ENCODE measurements around the gene NTRK1.

NTRK1 gene

DNA sequence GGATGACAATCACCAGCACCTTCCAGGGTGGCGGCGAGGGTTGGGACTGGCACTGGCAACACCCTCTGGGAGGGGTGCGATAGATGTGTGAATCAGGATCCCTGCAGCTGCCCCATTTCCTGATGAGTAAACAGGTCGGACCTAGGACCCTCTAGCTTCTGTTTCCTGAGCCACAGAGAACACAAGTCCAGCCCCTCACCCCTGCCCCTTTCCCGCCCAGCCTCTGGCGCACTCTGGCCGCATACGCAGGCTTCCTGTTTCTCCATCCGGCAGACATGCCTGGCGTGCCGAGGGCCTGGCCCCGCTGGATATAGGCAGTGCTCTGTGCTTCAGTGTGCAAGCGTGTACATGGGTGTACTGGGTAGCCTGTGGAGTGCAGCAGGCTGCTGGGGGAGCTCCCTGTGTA, 37.5 kb downstream of the NTRK1 start:
- no peak for DNase-seq (ENCODE audit: low read depth)

DNA sequence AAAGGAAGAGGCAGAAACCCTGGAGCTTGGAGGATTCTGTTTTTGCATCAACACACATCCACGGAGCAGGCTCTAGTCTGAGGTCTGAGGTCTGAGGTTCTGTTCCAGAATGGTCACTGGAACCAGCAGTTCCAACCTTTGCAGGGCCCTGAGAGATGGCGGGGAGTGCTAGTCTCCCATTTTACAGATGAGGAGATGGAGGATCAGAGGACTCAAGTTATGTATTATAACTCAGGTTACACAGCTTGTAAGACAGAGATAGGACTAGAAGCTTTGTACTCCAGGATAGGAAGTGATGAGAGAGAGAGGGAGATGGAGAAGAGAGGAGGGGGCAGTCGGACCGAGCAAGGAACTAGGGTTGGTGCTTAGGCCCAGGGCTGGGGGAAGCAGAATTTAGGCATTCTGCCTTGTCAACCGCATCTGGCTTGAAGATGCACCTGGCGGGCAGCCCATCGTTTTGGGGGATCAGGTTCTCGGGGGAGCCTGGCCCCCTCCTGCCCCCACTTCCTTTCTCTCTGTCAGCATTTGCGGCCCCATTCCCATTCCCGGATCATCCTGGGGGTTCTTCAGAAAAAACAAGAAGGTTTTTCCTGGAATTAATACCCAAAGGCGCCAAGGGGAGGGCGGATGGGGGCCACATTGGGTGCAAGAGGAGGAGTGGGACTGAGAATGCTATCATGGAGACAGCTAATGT, 38.5 kb downstream of the NTRK1 start:
- no peak for DNase-seq (ENCODE audit: low read depth)

DNA sequence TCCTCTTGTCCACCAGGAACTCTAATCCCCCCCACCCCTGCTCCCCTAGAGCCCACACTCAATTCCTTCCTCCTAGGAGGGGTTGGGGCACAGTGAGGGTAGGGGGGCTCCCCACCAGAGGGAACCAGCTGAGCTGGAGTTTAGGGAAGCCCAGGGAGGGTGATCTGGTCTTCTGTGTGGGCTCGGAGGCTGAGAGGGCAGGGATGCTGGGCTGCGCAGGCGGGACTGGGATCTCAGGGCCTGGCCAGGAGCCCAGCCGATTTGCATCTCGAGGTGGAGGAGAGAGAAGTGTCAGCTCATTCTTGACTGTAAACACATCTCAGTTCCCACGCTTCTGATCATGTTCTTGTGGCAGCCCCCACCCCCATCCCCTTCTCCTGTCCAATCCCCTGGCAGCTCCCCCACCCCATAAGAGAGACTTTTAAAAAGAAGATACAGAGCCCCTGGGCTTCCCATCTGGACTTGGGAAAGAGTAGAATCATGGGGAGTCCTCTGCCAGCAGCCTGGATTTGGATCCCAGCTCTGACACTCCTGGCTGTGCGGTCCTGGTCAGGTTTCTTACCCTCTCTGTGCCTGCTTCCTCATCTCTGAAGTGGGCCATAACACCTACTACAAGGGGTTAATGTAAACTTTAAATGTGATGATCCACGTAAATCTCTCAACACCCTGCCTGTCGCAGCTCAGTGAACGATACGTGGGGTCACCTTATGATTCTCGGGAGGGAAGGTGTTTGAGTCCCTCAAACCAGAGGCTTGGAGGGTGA, 39.5 kb downstream of the NTRK1 start:
- DNase-seq (ENCODE audit: low read depth), result no peak

DNA sequence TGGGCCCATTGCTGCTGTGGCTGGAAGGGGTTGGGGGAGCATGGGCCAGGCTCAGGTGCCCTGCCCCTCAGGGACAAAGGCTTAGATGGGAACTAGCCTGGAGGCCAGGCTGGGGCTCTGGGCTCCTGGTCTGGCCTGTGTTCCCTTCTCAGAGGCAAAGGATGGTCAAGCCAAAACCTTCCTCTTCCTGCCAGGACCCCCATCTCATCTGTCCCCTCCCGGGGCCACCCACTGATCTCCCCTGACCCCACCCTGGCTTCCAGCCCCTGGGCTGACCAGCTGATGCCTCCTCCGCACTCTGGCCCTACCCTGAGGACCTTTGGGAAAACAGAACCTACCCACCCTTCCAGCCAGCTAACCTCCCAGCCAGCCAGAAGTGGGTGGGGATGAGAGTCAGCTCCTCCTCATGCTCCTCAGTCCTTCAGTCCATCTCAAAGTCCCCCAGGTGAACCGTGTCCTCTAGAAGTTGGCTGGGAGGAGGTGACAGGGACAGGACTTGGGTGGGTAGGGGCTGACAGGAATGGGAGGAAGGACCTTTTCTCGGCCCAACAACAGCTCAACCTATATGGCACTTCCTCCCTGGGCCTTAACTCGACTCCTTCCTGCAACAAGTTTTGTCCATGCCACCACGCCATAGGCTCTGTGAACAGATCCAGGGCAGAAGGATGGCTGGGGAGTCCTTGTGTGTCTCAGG, 40.4 kb downstream of the NTRK1 start:
- no peak for DNase-seq (ENCODE audit: low read depth)

DNA sequence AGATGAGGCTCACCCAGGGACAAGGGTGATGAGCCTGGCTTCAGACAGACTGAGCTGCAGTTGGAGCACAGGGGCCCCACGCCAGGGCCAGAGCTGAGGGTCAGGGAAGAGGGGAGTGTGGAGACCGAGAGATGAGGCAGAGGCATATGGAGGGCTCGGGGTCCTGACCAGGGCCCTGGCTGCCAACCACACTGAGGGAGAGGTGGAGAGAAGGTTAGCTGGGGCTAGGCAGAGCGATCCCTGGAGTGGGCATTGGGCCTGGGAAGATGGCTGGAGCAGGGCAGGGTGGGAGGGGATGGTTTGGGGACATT, 40.9 kb downstream of the NTRK1 start:
- no peak for DNase-seq (ENCODE audit: low read depth)

DNA sequence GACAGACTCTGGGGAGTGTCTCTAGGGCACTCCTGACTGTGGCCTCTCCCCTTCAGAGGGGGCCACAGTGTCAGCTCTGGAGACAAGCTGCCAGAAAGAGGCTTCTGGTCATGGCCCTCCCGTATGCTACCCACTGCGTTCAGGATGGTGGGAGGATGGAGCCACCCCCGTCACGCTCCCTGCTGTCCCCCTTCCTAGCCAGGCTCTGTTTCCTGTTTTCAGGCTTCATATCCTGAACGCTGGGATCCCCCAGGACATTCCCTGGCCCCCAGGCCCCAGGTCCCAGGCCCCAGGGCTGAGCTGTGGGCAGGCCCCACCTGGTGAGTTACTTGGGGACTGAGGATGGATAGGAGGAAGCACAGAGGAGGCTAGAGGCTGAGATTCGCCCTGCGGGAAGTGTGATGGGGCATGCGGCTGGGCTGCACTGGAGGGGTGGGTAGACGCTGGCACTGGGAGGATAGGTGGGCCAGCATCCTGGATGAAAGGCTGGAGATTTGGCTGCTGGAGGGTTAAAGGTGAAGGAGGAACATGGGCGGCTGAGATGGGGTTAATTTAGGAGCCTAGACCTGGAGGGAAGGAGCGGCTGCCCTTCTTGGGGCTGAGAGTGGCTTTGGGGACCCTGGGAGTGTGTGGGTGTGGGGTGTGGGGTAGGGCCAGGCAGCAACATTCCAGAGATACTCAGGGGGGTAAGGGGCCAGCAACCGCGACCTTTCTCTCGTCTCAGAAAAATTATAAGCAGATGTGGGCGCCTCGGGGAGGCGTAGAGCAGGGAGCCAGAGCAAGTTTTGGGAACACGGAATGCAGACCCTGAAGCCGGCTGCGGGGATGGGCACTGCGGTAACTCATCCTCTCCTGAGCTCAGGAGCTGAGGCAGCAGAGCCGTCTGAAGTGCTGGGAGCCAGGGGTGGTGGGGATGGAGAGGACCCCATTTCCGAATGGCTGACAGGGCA, 41.6 kb downstream of the NTRK1 start:
- no peak for DNase-seq (ENCODE audit: low read depth)

DNA sequence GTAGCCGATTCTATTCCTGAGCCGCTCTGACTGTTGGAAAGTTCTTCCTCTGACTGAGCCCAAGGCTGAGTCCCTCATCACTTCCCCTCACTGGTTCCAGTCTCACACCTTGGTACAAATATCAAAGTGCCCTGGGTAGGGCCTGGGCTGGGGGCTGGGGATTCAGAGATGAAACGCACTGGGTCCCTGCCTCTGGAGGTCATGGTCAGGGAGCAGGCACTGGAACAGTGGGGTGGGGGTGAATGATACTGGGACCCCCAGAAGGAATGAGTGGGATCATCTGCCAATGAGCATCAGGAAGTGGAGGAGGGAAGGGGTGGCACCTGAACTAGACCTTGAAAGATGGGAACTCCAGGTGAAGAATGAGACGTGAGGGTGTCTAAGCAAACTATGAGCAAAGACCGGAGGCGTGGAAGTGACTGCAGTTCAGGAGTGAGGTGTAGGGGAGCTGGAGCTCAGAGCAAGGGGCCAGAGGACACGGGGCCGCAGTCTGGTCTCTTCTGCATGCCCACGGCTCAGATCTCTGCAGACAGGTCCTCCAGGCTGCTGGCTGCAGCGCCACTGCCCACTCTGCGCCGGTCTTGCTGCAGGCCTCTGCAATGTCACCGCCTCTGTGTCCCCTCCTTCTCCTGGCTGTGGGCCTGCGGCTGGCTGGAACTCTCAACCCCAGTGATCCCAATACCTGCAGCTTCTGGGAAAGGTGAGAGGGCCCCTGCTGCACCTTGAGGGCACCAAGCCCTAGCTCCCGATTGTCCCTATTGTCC, 42.8 kb downstream of the NTRK1 start:
- no peak for DNase-seq (ENCODE audit: low read depth)

DNA sequence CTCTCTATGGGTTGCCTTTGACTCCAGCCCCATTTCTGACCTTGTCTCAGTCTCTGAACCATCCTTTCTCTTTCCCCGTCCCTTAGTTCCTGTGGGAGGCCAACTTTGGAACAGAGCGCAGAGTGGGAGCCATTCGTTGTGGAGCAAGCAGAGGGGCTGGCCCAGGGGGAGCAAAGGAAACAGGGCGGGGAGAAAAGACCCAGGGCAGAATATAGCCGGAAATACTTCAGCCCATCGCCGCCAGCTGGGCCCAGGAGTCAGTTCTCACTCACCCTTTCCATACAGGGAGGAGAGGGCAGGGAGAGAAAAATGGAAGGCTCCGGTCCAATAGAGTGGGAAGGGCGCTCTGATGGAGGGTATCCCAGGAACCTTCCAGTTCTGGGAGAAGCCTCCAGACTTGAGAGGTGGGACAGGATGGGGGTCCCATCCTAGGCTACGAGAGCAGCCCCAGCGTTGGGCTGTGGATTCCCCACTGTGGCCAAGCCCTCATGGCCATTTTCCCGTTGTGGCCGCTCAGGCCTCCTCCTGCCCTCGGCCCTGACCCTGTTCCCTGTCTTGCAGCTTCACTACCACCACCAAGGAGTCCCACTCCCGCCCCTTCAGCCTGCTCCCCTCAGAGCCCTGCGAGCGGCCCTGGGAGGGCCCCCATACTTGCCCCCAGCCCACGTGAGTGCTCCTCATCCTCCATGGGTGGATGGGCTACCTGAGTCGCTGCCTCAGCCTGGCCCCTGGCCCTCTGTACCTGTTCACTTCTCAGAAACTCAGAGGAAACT, 43.7 kb downstream of the NTRK1 start:
- DNase-seq (ENCODE audit: low read depth), result no peak

DNA sequence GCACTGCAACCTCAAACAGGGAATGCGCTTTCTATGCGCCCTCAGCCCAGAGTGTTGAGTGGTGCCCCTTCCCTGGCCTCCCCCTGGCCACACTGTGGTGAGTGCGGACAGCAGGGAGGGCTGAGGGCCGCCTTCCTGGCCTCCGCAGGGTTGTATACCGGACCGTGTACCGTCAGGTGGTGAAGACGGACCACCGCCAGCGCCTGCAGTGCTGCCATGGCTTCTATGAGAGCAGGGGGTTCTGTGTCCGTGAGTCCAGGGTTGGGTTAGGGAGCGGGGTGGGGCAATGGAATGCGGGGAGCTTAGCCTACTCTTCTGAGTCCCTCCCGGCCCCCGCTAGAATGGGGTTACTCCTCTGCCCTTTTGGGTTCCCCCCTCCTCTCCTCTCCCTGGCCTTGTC, 44.5 kb downstream of the NTRK1 start:
- DNase-seq (ENCODE audit: low read depth), result no peak

DNA sequence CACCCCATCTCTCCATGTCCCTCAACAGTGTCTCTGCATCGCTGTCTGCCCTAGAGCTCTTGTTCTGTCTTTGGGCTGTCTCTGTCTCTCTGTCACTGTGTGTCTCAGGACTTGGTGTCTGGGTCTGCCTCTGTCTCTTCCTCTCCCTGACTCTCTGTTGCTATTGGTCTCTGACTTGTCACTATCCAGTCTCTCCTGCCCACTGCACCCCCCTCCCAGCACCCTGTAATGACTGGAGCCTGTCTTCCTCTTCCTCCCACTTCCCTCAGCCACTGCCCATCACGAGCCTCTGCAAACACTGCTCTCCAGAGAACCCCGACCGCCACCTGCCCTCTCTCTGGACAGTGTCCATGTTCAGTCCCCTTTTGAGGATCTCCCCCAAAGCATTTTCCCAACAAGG, 45.0 kb downstream of the NTRK1 start:
- DNase-seq (ENCODE audit: low read depth), result no peak

DNA sequence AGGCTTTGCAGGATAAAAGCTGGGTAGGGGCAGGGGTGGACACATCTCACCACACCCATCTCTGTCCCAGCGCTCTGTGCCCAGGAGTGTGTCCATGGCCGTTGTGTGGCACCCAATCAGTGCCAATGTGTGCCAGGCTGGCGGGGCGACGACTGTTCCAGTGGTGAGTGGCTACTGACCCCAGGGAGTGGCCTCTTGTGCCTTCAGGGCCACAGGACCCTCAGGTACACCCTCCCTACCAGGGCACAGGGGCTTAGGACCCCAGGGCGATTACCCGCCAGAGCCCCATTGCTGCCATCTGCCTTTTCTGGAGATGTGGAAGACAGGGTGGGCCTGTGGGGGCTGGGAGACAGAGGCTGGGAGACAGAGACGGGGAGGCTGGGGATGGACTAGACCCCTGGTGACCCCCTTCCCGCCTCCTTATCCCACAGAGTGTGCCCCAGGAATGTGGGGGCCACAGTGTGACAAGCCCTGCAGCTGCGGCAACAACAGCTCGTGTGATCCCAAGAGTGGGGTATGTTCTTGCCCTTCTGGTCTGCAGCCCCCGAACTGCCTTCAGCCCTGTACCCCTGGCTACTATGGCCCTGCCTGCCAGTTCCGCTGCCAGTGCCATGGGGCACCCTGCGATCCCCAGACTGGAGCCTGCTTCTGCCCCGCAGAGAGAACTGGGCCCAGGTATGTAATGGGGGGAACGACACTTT, 45.7 kb downstream of the NTRK1 start:
- DNase-seq (ENCODE audit: low read depth), result no peak

DNA sequence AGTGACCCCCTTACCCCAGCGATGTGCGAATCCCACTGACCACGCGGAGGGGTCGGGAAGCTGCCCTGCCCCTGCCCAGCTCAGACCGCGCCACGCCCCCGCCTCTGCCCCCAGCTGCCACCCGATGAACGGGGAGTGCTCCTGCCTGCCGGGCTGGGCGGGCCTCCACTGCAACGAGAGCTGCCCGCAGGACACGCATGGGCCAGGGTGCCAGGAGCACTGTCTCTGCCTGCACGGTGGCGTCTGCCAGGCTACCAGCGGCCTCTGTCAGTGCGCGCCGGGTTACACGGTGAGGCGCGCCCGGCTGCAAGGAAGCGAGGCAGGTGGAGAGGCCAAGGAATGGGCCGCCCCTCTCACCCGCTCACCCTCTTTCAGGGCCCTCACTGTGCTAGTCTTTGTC, 47.9 kb downstream of the NTRK1 start:
- no peak for DNase-seq (ENCODE audit: low read depth)

DNA sequence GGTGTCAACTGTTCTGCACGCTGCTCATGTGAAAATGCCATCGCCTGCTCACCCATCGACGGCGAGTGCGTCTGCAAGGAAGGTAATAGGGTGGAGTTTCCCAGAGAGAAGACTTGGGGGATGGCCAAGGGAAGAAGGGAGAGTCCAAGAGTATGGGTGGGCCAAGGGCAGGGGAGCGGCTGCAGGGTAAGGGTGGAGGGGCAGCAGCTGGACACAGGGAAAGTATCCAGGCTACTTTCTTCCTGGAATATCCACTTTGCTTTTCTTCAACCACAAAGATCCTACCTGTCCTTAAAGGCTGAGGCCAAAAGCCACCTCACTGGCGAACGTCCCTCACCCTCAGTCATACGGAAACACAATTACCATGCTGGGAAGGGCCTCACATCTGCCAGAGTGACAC, 48.3 kb downstream of the NTRK1 start:
- no peak for DNase-seq (ENCODE audit: low read depth)

DNA sequence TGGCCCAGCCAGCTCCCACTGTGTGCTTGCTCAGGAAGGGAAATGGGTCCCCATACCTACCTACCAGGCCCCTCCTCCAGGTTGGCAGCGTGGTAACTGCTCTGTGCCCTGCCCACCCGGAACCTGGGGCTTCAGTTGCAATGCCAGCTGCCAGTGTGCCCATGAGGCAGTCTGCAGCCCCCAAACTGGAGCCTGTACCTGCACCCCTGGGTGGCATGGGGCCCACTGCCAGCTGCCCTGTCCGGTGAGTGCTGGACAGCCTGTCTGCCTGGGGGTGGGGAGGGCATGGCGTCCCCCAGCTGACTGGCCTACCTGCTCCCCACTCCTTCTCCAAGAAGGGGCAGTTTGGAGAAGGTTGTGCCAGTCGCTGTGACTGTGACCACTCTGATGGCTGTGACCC, 49.0 kb downstream of the NTRK1 start:
- DNase-seq (ENCODE audit: low read depth), result no peak

DNA sequence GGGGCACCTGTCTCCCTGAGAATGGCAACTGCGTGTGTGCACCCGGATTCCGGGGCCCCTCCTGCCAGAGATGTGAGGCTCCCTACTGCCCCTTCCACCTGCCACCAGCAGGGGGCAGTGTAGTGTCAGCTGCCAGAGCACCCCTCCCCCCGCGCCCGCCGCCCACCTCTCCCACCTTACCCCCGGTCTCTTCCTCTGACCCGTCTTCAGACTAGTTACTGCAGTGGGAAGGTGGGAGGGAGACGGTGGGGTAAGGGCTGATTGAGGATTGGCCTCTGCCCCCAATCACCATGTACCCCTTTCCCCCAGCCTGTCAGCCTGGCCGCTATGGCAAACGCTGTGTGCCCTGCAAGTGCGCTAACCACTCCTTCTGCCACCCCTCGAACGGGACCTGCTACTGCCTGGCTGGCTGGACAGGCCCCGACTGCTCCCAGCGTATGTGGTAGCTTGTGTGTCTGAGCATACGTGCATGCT, 49.7 kb downstream of the NTRK1 start:
- DNase-seq (ENCODE audit: low read depth), result peak; percentile 34

DNA sequence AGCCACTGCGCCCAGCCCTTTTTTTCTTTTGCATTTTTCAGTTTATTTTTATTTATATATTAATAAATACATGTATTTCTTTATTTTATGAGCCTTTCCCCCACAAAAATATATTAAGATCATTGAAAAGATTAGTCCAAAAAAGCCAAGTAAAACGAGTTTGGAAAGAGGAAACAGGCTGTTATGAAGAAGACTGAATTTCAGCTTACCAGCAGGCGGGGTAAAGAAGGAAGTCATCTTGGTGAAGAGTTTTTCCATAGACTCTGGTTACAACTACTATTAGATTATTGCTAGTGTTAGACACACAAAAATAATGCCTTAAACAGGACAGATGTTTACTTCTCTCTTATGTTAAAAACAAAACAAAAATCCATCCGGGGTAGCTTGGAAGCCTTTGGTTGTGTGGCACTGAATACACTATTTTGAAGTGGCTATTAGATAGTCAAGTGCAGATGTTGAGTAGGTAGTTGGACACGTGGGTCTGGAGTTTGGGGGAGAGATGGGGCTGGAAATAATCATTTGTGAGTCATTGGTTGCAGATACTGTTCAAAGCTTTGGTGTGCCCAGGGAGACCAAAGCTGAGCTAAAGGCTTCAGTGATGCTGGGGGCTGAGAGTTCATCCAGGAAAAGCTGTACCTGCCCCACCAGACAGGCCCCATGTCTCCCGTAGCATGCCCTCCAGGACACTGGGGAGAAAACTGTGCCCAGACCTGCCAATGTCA, 51.1 kb downstream of the NTRK1 start:
- no peak for DNase-seq (ENCODE audit: low read depth)

DNA sequence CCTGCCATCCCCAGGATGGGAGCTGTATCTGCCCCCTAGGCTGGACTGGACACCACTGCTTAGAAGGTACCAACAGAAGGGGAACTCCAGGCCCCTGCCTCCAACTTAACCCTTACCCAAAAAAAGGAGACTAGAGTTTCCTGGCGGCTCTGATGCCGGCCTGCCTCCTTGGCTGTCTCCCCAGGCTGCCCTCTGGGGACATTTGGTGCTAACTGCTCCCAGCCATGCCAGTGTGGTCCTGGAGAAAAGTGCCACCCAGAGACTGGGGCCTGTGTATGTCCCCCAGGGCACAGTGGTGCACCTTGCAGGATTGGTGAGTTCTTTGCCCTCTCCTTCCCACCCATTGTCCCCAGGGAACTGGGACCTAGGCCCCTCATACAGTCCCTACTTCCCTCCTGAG, 51.6 kb downstream of the NTRK1 start:
- DNase-seq (ENCODE audit: low read depth), result no peak

DNA sequence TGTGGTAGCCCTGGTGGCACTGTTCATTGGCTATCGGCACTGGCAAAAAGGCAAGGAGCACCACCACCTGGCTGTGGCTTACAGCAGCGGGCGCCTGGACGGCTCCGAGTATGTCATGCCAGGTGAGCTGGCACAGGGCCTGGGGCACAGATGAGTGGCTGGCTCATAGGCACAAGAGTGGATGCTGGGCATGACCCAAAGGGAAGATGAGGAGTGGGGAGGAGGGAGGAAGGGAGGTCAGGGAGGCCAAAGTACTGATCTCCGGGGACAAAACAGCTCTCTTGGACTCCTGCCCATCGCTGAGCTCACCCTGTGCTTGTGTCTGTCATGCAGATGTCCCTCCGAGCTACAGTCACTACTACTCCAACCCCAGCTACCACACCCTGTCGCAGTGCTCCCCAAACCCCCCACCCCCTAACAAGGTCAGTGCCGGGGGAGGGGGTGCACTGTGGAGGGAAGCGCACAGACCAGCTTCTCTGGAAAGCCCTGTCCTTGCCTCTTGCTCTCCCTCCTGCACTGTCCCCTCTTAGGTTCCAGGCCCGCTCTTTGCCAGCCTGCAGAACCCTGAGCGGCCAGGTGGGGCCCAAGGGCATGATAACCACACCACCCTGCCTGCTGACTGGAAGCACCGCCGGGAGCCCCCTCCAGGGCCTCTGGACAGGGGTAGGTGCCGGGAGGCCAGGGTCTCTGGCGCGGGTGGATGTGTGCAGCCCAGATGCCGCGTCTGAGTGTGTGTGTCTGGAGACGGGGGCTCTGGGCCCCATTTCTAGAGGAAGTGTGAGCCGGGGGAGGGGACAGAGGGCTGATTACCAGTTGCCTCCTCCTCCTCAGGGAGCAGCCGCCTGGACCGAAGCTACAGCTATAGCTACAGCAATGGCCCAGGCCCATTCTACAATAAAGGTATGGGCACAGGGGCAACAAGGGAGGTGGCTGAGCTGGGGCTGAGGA, 52.5 kb downstream of the NTRK1 start:
- no peak for DNase-seq (ENCODE audit: low read depth)
